HG03520 (cell line): Measurements from ENCODE around the gene C12orf50.
A peak's percentile ranks its signal among the peaks of the same experiment; 100 is the strongest.
"Not testable (repeated sequence)": the region's sequence is repeated elsewhere in the genome, so short reads cannot be mapped to it uniquely, and the experiment has no call there.

Source experiments
- ATAC-seq: cut with Tn5 transposase; IDR thresholded peaks from one replicate; pipeline ENCODE4 v1.9.1; 2021; ENCODE audit warnings: mild to moderate bottlenecking, moderate library complexity; ENCODE audit not compliant: unreplicated experiment

C12orf50 gene

DNA sequence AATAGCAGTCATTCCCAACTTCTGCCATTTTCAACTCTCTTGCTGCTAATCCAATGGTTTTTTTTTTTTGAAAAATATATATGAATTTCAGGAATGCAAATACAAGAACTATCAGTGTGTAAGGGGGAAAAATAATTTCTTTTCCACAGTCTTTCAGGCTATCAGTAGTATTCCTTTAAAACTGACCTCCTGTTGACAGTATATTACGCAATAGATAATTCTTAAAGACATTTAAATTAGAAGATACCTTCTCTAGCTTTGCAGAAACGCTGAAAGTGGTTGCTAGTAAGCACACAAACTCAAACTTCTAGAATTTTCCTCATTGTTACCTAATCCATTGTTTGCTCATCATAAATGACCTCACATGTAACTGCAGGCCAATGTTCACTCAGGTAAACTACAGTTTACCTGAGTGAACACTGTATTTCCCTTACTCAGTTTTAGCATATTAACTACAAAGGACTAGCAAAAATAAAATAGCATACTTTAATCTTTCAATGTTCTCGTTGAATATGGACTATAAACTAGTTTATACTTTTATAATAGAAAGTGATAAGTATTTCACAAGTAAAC is at the start of gene C12orf50:
Gene C12orf50, minus strand, starts transcription at position 309 of the 573 bp plus-strand sequence. CDS start 2,439 bp downstream, outside the sequence.
- ATAC-seq = no peak

DNA sequence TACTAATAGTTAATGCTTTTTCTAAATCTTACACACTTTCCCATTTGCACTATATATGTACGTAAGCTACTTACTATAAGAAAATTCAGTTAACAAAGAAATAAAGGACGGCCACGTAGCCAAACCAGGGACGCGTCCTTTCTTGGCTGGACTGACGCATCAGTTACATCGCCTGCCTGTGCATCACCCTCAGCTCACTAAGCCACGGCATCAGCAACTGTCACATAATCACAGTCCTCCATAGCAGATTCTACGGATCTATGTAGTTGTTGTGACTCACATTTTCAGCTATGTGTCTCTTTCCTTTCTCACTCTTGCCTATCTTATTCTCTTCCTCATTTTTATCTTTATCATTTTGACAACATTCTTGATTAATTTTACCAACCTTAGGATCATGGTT is 38.1 kb upstream of the C12orf50 start:
- no peak for ATAC-seq

- peak; percentile 86 for ATAC-seq
Observed at GRCh38 chr12:88063375-88063774, 34.2 kb upstream of the C12orf50 start.

GRCh38 chr12:88062474-88062873 is 33.3 kb upstream of the C12orf50 start:
- ATAC-seq = peak; percentile 72

DNA sequence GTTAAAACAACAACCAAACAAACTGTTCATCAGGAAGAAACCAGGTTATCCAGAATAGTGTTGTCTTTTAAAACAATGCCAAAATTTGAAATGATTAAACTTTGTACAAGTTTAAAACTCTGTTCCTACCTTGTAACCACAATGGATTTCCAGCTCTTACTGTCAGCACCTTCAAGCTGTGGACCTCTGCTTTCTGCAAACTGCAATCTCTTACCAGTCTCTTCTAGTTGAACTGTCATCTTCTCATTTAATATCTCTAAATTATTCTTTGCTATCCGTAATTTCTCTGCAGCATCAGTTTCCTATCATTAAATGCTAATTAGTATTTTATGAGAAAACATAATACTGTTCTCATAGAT is 29.5 kb upstream of the C12orf50 start:
- no peak for ATAC-seq

DNA sequence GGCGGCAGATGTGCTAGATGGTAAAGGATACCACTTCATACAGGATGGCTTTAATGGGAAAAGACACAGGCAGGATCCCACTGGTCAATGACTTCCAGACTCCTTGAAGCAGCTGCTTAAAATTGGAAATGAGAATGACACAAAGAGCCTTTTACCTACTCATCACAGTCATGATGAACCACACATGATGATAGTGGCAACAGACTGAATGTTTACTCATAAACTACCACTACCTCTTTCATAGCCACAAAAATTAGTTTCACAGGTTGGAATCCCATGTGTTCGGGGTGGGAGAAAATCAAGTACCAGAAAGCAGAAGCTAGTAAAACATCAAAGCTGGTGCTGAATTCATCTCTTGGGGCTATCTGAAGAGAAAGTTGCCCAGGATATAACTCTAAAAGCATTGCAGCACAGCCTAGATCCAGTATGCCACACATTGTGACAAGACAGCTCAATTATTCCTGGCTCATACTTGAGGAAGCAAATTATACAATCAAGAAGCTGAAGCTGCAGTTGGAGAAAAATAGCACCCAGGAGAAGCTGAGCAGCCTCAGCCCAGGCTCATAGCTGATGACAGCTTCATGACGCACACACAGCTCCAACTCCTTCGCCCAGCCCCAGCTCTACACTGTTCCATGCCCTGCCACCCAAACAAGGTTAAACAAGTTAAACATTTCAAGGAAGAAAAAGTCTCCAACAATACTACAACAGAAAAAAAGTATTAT is 29.0 kb upstream of the C12orf50 start:
- ATAC-seq = no peak

DNA sequence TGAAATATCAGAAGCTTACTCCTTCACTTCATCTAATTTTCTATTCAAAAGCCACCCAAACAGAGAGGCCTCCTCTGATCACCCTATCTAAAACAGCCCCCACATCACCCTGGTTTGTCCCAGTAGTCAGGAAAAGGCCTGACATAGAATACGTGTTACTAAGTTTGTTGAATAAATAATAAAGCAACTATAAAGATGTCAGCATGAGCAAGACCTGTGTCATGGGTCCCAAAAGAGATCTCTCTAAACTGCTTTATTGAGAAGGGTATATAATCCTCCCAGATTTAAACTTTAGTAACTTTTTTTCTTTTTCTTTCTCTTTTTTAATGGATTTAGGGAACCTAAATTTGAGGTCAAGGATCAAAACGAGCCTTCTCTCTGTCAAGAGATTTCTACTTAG is 27.4 kb upstream of the C12orf50 start:
- ATAC-seq = no peak

- peak; percentile 52 for ATAC-seq
Observed at GRCh38 chr12:88052686-88053085, 23.5 kb upstream of the C12orf50 start.

- ATAC-seq = no peak
Observed at GRCh38 chr12:88044035-88044434, 14.8 kb upstream of the C12orf50 start.

DNA sequence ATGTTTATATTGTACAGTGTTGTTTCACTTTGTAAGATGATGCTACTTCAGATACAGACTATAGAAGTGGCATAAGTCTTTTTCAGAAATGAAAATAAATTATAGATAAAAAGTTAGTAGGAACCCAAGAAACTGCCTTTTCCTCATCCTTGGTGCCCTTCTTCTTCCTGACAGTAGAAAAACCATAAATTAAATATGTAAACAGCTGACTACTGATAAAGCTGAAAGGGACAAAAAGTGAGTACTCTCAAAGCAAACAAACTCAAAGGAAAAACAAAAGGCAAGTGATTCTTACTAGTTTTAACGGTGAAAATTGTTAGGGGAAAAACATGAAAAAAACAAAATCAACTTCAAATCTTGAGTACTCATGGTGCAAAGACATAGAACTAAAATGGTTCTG is 8.6 kb upstream of the C12orf50 start:
- no peak for ATAC-seq

DNA sequence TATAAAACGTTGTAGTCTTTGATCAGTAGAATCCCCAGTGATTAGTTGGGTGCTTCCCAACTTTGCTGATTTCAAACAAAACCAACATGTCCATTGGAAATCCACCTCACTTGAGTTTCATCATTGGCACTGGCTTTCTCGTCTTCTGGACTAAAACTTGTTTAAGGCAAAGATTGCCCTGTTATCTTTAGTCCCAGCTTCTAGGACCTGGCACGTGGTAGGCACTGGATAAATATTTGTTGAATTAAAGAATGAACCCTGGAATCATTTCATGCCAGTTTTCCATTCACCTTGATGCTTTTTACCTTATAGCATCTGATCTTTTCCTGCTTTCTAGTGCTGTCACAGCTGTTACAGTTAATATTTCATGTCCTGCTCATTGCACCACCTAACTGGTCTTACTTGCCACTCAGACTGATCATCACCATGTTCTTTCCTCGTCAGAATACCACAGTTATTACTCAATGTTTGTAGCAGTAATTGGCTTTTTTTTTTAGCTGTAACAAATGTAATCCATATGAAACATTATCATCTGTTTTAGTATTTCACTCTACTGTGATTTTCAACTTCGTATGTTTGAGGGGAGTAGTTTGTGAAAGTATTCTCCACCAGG is 7.3 kb upstream of the C12orf50 start:
- no peak for ATAC-seq

DNA sequence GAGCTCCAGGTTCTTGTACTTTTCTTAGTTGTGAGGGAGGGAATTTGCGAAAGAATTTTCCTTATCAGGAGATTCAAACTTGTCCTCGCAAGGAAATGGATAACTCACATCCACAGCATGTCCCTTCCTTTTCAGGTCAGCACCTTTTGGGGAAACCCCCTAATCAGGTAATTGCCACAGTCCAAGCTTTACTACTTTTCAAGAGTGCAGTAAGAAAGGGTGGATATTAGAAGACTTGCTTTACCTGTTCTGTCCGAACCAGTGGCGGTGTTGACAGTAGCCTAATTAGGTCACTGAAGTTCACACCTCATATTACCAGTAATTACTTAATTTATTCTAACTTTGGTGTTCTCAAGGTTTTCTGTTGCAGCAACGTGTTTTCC is 6.7 kb upstream of the C12orf50 start:
- peak; percentile 10 for ATAC-seq

DNA sequence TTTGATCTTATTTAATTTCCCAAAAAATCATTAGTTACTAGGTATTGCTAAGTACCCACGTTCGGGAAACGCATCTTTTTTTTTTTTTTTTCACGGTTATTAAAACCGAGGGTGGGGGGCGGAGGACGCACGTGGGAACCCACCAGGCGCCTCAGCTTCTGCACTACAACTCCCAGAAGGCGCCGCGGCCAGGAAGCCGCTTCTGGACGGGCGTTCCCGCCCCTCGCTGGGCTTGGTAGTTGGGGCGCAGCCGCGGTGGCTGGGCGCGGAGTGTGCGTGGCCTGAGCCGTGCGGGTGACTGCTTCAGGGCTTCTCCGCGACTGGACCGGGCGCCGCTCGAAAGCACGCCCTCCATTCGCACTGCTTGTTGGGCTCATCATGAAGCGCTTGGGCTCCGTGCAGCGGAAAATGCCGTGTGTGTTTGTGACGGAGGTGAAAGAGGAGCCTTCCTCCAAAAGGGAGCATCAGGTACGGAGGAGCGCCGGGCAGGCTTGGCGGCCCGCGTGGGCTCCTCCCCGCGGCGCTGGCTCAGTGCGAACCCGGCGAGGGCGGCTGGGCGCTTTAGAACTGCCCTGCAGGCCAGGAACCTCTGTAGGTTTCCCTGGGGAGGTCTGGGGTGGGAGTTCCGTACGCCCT is 6.2 kb upstream of the C12orf50 start:
- peak; percentile 100 for ATAC-seq

DNA sequence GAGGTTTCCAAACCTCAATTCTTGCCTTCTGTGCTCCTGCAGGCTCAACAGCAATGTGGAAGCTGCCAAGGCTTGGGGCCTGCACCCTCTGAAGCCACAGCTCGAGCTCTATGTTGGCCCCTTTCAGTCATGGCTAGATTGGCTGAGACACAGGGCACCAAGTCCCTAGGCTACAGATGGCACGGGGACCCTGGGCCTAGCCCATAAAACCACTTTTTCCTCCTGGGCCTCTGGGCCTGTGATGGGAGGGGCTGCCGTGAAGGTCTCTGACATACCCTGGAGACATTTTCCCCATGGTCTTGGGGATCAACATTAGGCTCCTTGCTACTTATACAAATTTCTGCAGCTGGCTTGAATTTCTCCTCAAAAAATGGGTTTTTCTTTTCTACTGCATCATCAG is 2.0 kb upstream of the C12orf50 start:
- ATAC-seq = not testable (repeated sequence)

GRCh38 chr12:88026196-88026595 is 3.0 kb downstream of the C12orf50 start:
- ATAC-seq = no peak

- ATAC-seq = no peak
Observed at GRCh38 chr12:88017964-88018363, 11.2 kb downstream of the C12orf50 start.

DNA sequence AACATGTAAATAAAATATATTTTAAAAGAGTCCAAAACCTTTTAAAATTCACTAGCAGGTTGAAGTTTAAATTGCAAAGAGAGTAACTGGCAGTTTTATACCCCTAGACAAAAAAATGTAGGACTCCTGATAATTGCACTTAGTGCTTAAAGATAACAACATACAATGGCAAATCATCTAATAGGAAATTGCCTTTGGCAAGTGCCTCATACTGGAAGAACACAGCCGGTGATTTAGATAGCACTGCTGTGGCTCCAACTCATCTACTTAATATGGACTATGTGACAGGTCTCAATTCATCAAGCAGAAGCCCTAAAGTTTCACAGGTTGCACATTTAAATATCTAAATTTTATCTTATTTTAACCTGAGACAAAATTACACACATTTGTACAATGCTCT is 13.4 kb downstream of the C12orf50 start:
- no peak for ATAC-seq

DNA sequence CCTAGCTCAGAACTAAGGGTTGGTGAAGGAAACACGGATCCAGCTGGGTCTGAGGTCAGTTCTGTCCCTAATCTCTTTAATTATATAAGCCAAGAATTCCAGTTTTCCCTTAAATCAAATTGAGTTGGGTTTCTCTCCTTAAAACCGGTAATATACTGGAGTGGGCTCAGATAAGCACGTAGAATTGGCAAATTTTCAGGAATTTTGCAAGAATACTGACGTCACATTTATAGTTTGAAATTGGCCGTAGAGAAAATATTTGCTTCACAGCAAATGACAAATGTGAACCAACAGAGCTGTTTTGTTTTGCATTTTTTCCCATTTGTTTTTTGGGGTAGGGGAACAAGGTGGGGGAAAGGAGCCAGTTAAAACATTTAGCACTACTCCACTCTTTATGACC is 17.4 kb downstream of the C12orf50 start:
- ATAC-seq = no peak

- no peak for ATAC-seq
Observed at GRCh38 chr12:88006351-88006750, 22.9 kb downstream of the C12orf50 start.

- ATAC-seq = no peak
Observed at GRCh38 chr12:88001327-88001726, 27.9 kb downstream of the C12orf50 start.

DNA sequence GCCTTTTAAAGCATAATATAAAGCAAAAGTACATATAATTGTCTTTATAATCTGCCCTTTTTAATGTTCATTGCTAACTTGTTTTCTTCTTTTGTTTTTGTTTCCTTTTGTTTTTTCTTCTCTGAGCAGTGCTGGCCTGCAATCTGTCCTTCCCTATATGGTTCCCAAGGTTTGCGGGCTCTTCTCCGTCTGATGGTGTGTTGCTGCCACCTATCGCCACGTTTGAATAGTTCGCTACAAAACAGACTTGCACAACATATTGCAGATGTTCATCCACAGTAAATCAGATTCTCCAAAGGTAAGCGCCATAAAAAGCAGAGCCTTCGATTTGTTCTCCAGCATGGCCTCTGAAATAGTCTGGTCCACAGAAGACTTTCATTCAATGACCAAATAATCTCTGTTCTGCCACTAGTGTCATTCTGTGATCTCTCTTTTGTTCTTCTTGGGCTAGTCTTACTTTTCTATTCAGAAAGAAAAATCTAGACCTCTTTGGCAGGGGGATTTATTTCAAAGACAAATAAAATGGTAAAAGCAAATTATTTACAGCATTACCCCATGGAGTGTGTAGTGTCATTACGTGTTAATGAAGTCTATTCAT is 33.5 kb downstream of the C12orf50 start:
- ATAC-seq = peak; percentile 89

- ATAC-seq = no peak
Observed at GRCh38 chr12:87991483-87991882, 37.7 kb downstream of the C12orf50 start.
